Skeletal muscle satellite cell (primary cell): ENCODE data around the gene NANP.
"Not testable (repeated sequence)": the region's sequence is repeated elsewhere in the genome, so short reads cannot be mapped to it uniquely, and the experiment has no call there.

Experiments used
- H3K27me3 ChIP-seq: 2 replicates; pipeline ENCODE4 v1.7.0; 2013; ENCODE audit warnings: low read length; ENCODE audit not compliant: control insufficient read depth, insufficient read depth
- H3K36me3 ChIP-seq: 2 replicates; pipeline ENCODE4 v1.7.0; 2013; ENCODE audit warnings: mild to moderate bottlenecking, control low read depth, low read length; ENCODE audit not compliant: insufficient read depth
- H3K4me1 ChIP-seq: 2 replicates; pipeline ENCODE4 v1.7.0; 2013; ENCODE audit warnings: low read length; ENCODE audit not compliant: control insufficient read depth, insufficient read depth
- H3K4me2 ChIP-seq: 2 replicates; pipeline ENCODE4 v1.7.0; 2013; ENCODE audit warnings: mild to moderate bottlenecking, low read length
- H3K4me3 ChIP-seq: 2 replicates; pipeline ENCODE4 v1.7.0; 2013; ENCODE audit warnings: low read length
- H3K9ac ChIP-seq: 2 replicates; pipeline ENCODE4 v1.7.0; 2013; ENCODE audit warnings: mild to moderate bottlenecking, low read depth, low read length, moderate library complexity
- H3K9me3 ChIP-seq: replicated peaks from 2 replicates; pipeline ENCODE4 v1.7.0; 2013; ENCODE audit warnings: mild to moderate bottlenecking, control low read depth, low read length

Gene NANP

DNA sequence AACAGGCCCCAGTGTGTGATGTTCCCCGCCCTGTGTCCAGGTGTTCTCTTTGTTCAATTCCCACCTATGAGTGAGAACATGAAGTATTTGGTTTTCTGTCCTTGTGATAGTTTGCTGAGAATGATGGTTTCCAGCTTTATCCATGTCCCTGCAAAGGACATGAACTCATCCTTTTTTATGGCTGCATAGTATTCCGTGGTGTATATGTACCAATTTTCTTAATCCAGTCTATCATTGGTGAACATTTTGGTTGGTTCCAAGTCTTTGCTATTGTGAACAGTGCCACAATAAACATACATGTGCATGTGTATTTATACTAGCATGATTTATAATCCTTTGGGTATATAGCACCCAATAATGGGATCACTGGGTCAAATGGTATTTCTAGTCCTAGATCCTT is 6.8 kb upstream of the NANP start:
- H3K4me1 ChIP-seq, H3K9me3 ChIP-seq, H3K4me2 ChIP-seq, H3K36me3 ChIP-seq, H3K4me3 ChIP-seq, H3K27me3 ChIP-seq, H3K9ac ChIP-seq: not testable (repeated sequence)

DNA sequence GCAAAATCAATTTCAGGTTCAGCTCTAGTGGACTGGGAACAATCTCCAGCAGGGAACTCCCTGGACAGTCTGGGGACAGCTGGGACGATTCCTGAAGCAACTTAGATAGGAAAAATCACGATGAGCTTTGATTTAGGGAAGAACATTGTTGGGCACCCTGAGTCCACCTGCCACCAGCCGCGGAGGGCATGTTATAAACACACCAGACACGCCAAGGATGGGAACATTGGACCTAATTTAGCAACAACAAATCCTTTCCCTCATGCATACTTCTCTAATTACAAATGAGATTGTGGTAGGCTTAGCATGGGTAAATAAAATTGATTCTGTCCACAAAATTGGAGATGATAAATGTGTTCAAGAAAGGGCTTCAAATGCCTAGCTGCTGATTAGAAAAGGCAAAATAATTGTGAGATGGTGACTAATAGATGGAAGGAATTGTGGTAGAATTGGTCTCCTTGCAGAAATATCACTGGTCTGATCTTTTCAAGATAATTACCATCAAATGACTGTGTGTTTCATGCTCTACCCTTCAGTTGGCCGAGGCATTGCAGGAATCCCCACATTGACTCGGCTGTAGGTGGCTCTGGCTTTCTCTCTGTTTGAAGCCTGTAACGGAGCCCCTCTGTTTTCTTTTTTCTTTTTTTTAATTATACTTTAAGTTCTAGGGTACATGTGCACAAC is 6.1 kb upstream of the NANP start:
- Histone ChIP-seq H3K4me1 (no peaks in the 10 kb centered on the region), H3K9ac (no peak overlapping the region), H3K4me3 (no peak overlapping the region), H3K27me3 (no peaks in the 10 kb centered on the region), H3K36me3 (no peaks in the 10 kb centered on the region), H3K4me2 (no peak overlapping the region), H3K9me3 (no peaks in the 10 kb centered on the region)

DNA sequence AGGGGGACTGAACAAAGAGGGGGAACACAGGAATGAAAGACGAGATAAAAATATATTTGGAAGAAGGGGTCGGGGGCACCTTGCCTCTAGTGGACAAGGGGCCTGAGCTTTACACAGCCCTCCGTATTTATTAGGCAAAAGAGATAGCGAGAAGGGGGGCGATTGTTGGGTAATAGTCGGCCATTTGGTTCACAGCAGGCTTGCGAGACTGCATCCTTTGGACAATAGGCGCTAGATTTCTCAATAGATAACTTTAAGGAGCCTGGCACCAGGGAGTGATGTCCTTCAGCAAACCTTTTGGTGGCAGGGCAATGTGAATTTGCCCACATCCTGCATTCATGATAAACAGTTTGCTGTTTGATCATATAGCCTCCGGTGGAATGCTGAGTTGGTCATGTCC is 3.0 kb upstream of the NANP start:
- Histone ChIP-seq H3K27me3 (no peaks in the 10 kb centered on the region), H3K4me2 (no peak overlapping the region), H3K36me3 (no peaks in the 10 kb centered on the region), H3K9me3 (no peaks in the 10 kb centered on the region), H3K4me1 (peaks cover 15% of the 10 kb centered on the region), H3K9ac (no peak overlapping the region), H3K4me3 (no peak overlapping the region)

DNA sequence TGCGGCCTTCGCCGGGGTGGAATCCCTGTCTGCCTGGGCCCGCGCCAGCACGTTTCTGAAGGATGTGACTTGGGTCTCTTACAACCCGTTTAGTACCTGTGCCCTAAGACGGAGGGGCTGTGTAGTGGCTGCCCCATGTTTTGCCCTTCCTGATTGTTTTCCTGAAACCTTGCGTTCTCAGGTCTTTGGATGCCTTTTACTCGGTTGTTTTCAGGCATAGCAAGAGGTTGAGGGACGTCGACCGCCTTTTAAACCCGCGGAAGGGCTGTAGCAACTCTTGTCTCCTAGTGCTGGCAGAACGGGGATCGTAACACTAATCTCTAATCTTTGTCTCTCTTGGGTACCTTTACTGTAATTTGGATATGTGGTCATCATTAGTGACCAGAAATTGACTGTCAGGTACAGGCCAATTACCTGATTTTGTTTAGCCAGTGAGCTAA is 706 bp upstream of the NANP start:
- Histone ChIP-seq H3K9ac (peak overlapping the region; percentile 95), H3K4me2 (peak overlapping the region; percentile 93), H3K27me3 (no peaks in the 10 kb centered on the region), H3K36me3 (no peaks in the 10 kb centered on the region), H3K4me1 (peaks cover 15% of the 10 kb centered on the region), H3K4me3 (peak overlapping the region; percentile 84), H3K9me3 (no peaks in the 10 kb centered on the region)

DNA sequence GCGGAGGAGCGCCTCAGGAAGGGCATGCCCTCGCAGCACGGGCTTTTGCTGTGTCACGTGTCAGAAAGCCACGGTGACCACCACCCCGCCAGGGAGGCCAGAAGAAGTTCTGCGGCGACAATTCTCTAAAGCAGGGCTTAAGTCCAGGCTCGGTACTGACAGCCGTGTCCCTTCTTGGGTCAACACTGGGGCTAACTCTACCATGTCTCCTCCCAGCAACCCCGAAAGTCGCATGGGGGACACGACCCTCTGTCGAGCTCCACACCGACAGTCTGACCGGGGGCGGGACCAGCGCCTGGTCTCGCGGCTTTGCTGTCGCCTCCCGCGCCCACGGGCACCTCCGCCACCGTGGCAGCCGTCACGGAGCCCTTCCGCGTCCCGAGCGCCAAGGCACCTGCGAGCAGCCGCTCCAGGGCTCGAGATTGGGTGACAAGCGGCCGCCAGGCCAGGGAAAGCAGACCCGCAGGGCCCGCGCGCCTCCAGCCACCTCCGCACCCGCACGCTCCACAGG is 534 bp downstream of the NANP start:
- H3K36me3 ChIP-seq = no peaks in the 10 kb centered on the region
- peak overlapping the region; percentile 95 for H3K9ac ChIP-seq
- H3K9me3 ChIP-seq = no peaks in the 10 kb centered on the region
- H3K4me2 ChIP-seq = peak overlapping the region; percentile 93
- peak overlapping the region; percentile 84 for H3K4me3 ChIP-seq
- no peaks in the 10 kb centered on the region for H3K27me3 ChIP-seq
- peaks cover 15% of the 10 kb centered on the region for H3K4me1 ChIP-seq

DNA sequence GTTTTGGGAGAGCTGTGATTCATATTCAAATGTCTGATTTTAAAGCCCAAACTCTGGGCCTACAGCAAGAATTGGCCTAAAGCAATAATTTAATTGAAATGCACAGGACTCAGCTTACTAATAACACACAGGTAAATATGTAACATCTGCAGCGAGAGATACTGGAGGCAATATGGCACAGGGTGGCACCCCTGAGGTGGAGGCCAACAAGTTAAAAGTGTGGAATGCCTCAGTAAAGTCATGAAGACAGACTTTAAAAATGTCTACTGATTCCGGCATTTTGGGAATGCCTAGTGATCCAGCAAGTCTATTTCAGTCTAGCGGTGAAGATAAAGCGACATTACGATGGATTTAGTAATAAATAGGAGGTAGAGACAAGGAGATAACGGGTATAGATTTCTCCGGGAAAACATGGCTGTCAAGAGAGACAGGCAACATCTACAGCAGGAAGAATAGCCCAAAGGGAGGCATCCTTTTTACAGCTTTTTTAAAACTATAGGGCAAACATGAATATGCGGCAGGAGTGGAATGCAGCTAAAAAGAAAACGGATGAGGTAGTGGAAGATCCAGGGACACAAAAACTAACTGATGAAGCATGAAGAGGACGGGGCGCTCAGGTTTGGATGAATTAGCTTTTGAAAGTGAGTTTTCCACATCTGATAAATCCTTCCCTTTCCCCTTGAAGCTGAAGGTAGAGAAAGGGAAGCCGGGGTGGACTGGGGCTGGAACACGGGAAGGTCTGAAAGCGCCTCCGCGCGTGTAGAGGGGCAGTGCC is 1.2 kb downstream of the NANP start:
- H3K36me3 ChIP-seq = no peaks in the 10 kb centered on the region
- H3K4me1 ChIP-seq = peaks cover 15% of the 10 kb centered on the region
- no peaks in the 10 kb centered on the region for H3K27me3 ChIP-seq
- peak overlapping the region; percentile 93 for H3K4me2 ChIP-seq
- H3K9ac ChIP-seq = peak overlapping the region; percentile 95
- peak overlapping the region; percentile 84 for H3K4me3 ChIP-seq
- no peaks in the 10 kb centered on the region for H3K9me3 ChIP-seq

DNA sequence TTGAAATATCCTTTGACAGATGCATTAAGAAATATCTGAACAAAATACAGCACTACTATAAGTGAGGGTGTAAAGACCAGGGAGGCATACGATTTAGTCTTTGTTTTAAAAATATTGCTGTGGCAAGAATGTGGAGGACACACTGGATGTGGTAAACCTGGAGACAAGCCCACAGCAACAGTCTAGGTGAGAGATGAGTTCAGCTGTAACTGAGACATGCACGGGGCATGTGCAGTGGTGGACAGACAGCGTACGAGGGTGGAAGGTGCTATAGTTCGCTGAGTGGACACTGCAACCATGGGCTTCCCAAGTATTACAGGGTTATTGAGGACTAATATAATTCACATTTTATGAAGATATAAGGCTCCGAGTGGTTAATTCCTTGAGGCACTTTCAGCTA is 1.8 kb downstream of the NANP start:
- H3K27me3 ChIP-seq = no peaks in the 10 kb centered on the region
- H3K4me2 ChIP-seq = peak overlapping the region; percentile 93
- peak overlapping the region; percentile 84 for H3K4me3 ChIP-seq
- no peaks in the 10 kb centered on the region for H3K9me3 ChIP-seq
- H3K9ac ChIP-seq = peak overlapping the region; percentile 95
- no peaks in the 10 kb centered on the region for H3K36me3 ChIP-seq
- H3K4me1 ChIP-seq = peaks cover 15% of the 10 kb centered on the region

DNA sequence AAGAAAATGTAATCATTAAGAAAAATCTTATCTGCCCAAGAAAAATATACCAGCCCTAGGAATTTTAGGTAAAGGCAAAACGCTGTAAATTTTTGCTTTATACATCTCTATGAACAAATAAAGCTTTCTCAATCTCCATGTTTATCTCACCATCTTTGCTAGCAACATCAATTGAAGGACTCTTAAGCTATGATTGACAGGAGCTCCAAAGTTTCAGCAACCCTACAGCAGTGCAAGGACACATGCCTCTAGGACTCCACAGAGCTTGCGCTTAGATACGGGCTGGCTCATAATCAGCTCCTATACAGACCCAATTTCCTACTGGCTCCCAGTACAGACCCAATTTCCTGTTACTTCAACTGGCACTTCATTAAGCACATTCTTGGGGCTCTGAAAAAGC is 4.3 kb downstream of the NANP start:
- Histone ChIP-seq H3K4me1 (peaks cover 12% of the 10 kb centered on the region), H3K4me2 (no peak overlapping the region), H3K27me3 (no peaks in the 10 kb centered on the region)

DNA sequence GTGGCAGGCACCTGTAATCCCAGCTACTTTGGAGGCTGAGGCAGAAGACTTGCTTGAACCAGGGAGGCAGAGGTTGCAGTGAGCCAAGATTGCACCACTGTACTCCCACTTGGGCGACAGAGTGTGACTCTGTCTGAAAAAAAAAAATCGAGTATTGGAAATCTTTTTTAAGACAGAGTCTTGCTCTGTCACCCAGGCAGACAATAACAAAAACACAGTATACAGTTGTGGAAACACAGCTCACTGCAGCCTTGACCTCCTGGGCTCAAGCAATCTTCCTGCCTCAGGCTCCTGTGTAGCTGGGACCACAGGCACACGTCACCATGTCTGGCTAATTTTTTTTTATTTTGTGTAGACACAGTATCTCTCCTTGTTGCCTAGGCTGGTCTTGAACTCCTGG is 15.0 kb downstream of the NANP start:
- H3K4me1 ChIP-seq = peaks cover 3% of the 10 kb centered on the region
- H3K36me3 ChIP-seq = peaks cover 4% of the 10 kb centered on the region
- H3K27me3 ChIP-seq = no peaks in the 10 kb centered on the region
- H3K9ac ChIP-seq = no peak overlapping the region
- H3K4me3 ChIP-seq = no peak overlapping the region
- no peak overlapping the region for H3K4me2 ChIP-seq
- no peaks in the 10 kb centered on the region for H3K9me3 ChIP-seq

More for the DNA sequence above, 4.3 kb downstream of the NANP start:
- Histone ChIP-seq H3K9ac (no peak overlapping the region), H3K4me3 (no peak overlapping the region), H3K9me3 (no peaks in the 10 kb centered on the region), H3K36me3 (peaks cover 8% of the 10 kb centered on the region)

DNA sequence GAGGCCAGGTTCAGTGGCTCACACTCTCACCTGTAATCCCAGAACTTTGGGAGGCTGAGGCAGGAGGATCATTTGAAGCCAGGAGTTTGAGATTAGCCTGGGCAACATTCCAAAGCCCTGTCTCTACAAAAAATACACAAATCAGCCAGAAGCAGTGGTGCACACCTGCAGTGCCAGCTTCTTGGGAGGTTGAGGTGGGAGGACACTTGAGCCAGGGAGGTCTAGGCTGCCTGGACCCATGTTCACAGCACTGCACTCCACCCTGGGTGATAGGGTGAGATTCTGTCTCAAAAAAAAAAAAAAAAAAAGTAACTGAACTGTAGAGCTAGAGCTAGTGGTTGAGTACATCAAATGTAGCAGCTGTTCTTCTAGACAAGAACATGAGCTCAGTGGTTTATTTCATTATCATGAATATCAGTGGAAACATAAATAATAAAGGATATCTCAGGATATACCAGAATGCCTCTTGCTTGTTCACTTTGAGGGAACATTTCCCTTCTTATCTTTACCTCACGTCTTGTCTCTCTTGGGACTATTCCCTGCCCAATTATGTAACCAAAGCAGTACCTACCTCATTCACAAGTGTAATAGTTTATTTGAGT is 17.6 kb downstream of the NANP start:
- H3K9me3 ChIP-seq = no peaks in the 10 kb centered on the region
- H3K9ac ChIP-seq = no peak overlapping the region
- H3K4me1 ChIP-seq = peaks cover 3% of the 10 kb centered on the region
- no peak overlapping the region for H3K4me3 ChIP-seq
- no peaks in the 10 kb centered on the region for H3K27me3 ChIP-seq
- H3K36me3 ChIP-seq = no peaks in the 10 kb centered on the region
- no peak overlapping the region for H3K4me2 ChIP-seq

DNA sequence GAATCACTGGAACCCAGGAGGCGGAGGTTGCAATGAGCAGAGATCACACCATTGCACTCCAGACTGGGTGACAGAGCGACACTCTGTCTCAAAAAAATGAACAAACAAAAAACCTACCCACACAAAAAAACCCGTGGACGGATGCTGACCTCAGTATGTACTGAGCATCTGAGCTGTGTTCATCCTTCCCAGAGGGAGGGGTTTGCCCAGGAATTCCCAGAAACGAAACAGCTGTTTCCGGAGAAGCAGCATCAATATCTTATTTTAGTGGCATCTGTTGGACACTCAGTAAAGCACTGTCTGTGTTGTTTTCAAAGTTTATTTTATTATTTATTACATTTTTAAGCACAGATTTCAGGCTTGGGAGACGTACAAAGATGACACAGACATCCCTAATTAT is 18.7 kb downstream of the NANP start:
- Histone ChIP-seq H3K4me1 (peaks cover 3% of the 10 kb centered on the region), H3K4me2 (no peak overlapping the region), H3K9me3 (no peaks in the 10 kb centered on the region), H3K4me3 (no peak overlapping the region), H3K27me3 (no peaks in the 10 kb centered on the region), H3K36me3 (no peaks in the 10 kb centered on the region), H3K9ac (no peak overlapping the region)
